Kidney epithelial cell (primary cell): Measurements from ENCODE around the gene NCAPD3. TPM values are rescaled to one million over a fixed set of nuclear protein-coding genes. Genes with fewer than 3 reads are reported as not detected.

Experiments
- DNase-seq: peaks from one replicate; pipeline ENCODE4 v3.0.0-alpha.2; 2010; ENCODE audit warnings: low read depth
- H3K27me3 ChIP-seq: 2 replicates; pipeline ENCODE4 v1.6.0; 2011; ENCODE audit warnings: low read length; ENCODE audit not compliant: control insufficient read depth, insufficient read depth
- H3K36me3 ChIP-seq: 2 replicates; pipeline ENCODE4 v1.5.1; 2011; ENCODE audit warnings: low read length; ENCODE audit not compliant: control insufficient read depth, insufficient read depth
- H3K4me3 ChIP-seq: 2 replicates; pipeline ENCODE4 v1.5.1; 2011; ENCODE audit warnings: low read depth, mild to moderate bottlenecking, control low read depth, low read length
- total RNA-seq: library from RNA; depleted of rRNA; stranded (reverse); fragments of >200 nt; gene quantifications from 2 replicates; pipeline ENCODE4 v1.2.3, GENCODE V29; 2015
- TF ChIP-seq, protein P1 (sequence below): IDR thresholded peaks from 2 replicates; pipeline ENCODE4 v1.5.1; 2011; ENCODE audit warnings: mild to moderate bottlenecking, moderate library complexity, low read length, control low read depth, inconsistent platforms; ENCODE audit not compliant: insufficient read depth, poor library complexity, severe bottlenecking

NCAPD3 gene
- total RNA-seq, 1 donor from 2014 or later: 9.7 TPM

DNA sequence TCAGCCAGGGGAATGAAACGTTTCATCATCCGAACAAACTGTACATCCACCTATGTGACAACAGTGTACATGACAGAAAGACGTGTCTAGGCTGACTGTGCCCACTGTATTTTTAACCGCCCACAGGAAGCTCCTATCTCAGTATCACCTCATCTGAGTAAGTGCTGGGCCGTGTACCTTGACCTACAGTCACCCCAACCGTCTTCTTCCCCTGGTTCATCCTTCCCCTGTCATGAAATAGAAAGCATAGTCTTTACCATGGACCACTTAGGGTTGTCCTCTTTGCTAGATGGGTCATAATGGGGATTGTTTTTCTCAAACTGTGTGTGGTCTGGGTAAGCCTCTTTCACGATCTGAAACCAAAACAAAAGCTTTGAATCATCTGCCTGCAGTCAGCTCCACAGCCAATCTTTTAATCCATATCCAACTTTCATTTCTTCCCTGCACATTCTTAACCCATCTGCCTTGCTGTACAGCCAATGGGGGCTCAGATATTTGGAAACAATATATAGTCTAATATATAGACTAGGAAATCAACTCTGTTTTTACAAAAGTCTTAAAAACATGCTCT is 25.2 kb upstream of the NCAPD3 start:
- DNase-seq: no peak
- no peaks in the 10 kb centered on the region for H3K36me3 ChIP-seq
- no peaks in the 10 kb centered on the region for H3K27me3 ChIP-seq
- no peak overlapping the region for H3K4me3 ChIP-seq
- TF ChIP-seq, protein P1, sequence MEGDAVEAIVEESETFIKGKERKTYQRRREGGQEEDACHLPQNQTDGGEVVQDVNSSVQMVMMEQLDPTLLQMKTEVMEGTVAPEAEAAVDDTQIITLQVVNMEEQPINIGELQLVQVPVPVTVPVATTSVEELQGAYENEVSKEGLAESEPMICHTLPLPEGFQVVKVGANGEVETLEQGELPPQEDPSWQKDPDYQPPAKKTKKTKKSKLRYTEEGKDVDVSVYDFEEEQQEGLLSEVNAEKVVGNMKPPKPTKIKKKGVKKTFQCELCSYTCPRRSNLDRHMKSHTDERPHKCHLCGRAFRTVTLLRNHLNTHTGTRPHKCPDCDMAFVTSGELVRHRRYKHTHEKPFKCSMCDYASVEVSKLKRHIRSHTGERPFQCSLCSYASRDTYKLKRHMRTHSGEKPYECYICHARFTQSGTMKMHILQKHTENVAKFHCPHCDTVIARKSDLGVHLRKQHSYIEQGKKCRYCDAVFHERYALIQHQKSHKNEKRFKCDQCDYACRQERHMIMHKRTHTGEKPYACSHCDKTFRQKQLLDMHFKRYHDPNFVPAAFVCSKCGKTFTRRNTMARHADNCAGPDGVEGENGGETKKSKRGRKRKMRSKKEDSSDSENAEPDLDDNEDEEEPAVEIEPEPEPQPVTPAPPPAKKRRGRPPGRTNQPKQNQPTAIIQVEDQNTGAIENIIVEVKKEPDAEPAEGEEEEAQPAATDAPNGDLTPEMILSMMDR: no peak

DNA sequence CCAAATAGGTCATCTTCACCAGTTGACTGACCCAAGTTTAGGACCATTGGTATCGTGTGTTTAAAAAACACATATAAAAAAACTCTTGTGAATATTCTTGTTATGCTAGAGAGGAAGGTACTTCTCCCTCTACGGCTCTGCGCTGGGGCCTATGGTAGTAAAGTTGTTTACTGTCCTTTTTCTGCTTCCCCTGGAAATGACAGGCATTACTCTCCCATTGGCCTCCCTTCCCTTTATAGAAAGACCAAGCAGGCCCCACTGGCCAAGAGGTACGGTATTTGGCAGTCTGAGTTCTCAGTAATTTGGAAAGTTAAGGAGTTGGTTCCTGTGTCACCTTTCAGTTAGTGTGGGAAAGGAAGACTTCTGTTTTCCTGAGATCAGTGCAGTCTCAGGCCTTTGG is 22.9 kb upstream of the NCAPD3 start:
- DNase-seq: no peak
- no peaks in the 10 kb centered on the region for H3K27me3 ChIP-seq
- H3K4me3 ChIP-seq: no peak overlapping the region
- TF ChIP-seq, protein P1: no peak
- no peaks in the 10 kb centered on the region for H3K36me3 ChIP-seq

DNA sequence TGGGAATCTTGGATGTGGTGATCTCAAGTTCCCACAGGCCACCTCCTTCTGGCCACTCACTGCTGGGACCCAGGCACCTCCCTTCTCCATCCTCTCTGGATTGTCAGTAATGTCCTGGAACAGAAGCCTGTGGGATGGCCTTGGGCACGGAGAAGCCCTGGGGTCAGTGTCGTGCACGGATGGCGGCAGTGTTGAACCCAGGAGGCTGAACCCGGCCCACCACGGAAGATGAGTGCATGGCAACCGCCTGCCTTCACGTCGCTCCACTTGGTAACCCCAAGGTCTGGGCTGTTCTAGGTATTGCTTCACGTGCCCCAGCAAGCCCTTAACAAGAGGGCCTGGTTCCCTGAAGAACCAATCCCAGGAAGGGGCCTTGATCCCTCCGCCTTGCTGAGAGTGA is 22.3 kb upstream of the NCAPD3 start:
- Histone ChIP-seq H3K36me3 (peaks cover 2% of the 10 kb centered on the region), H3K27me3 (no peaks in the 10 kb centered on the region), H3K4me3 (no peak overlapping the region)
- TF ChIP-seq, protein P1: no peak
- DNase-seq: no peak

DNA sequence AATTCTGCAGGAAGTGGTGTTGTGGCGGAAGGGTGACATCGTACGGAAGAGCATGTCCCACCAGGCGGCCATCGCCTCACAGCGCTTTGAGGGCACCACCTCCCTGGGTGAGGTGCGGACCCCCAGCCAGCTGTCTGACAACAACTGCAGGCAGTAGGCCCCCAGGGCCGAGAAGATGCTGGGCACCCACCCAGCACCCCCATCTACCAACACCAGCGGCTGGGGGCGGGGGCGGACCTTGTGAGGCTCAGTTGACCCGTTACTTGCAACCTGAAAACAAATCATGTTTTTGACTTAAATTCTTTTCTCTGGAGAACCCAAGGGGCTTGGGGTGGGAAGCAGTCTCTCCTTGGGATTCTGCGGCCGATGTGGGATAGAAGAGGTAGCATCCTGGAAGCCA is 21.7 kb upstream of the NCAPD3 start:
- H3K36me3 ChIP-seq: peaks cover 2% of the 10 kb centered on the region
- H3K4me3 ChIP-seq: no peak overlapping the region
- TF ChIP-seq, protein P1: no peak
- no peak for DNase-seq
- H3K27me3 ChIP-seq: no peaks in the 10 kb centered on the region

DNA sequence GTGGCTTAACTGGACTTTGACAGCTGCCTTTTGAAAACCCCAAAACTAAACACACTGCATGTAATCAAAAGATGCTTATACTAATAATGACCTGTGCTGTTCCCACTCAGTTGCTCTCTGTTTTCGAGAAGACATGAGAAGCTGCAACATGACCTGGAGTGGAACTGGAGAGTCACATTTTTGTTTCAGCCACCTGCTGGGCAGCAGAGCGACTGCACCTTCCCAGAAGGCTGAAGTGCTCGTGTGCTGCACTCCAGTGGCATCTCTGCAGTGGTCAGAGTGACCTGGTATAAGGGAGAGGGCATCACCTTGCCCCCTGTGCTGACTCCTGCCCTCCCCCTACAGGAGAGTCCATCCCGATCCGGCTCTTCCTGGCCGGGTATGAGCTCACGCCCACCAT is 20.8 kb upstream of the NCAPD3 start:
- Histone ChIP-seq H3K4me3 (no peak overlapping the region), H3K36me3 (peaks cover 2% of the 10 kb centered on the region), H3K27me3 (no peaks in the 10 kb centered on the region)
- TF ChIP-seq, protein P1: peak; percentile 62
- no peak for DNase-seq

DNA sequence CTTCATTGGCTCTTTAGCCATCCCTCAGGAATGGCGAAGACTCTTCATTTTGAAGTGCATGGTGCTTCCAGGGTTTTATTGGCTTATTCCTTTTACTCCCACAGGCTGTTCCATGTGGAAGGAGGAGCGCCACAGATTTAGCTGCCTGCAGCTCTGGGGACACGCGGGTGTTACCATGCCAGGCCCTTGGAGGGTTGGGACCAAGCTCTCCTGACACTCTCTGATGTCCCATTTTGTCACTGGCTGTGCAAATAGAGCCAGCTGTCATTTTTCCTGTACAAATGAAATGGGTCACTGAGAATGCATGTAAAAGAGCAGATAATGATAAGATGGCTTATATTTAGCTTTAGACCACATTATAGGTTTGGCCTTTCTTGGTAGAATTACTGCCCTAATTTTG is 20.1 kb upstream of the NCAPD3 start:
- TF ChIP-seq, protein P1: no peak
- H3K27me3 ChIP-seq: no peaks in the 10 kb centered on the region
- H3K4me3 ChIP-seq: no peak overlapping the region
- DNase-seq: no peak
- peaks cover 2% of the 10 kb centered on the region for H3K36me3 ChIP-seq
